IMR-90 (cell line): ENCODE data around the gene FAM120A. TPM values are rescaled to one million over a fixed set of nuclear protein-coding genes. Genes with fewer than 3 reads are reported as not detected.
A peak's percentile ranks its signal among the peaks of the same experiment; 100 is the strongest.

Source experiments
- ATAC-seq: fragments of 200-7000 bp; cut with Tn5 transposase; 2 replicates; pipeline ENCODE4 v1.9.1; 2020; ENCODE audit warnings: low read depth, mild to moderate bottlenecking, moderate library complexity
- BruUV-seq: library from RNA; stranded (reverse); fragments of 400-500 nt; replicated peaks from 2 replicates; lab custom pipeline; 2021; lab: Mats Ljungman, UMichigan
- CTCF ChIA-PET: fragments of 300-600 bp; formaldehyde crosslinking; extraction: SDS; loops from one replicate; lab custom pipeline; 2021; ENCODE audit warnings: antibody characterized with exemption; lab: Yijun Ruan, JAX
- POLR2A ChIA-PET: fragments of 300-600 bp; sonication (Branson Sonifier 250); formaldehyde crosslinking; loops from one replicate; lab custom pipeline; 2022; ENCODE audit warnings: antibody characterized with exemption; ENCODE audit not compliant: unreplicated experiment; lab: Charles Lee
- DNase-seq: peaks from one replicate; pipeline ENCODE4 v3.0.0; 2013
- H2AFZ ChIP-seq: replicated peaks from 2 replicates; pipeline ENCODE3; 2013; ENCODE audit warnings: low read length, mild to moderate bottlenecking; ENCODE audit not compliant: poor library complexity
- H2AK5ac ChIP-seq: 2 replicates; pipeline ENCODE4 v1.6.1; 2013; ENCODE audit warnings: low read depth, low read length, inconsistent platforms
- H2AK9ac ChIP-seq: replicated peaks from 2 replicates; pipeline ENCODE3; 2013; ENCODE audit warnings: mild to moderate bottlenecking, low read depth, low read length, moderate library complexity; ENCODE audit not compliant: poor library complexity
- H2BK120ac ChIP-seq: 2 replicates; pipeline ENCODE4 v1.6.1; 2013; ENCODE audit warnings: low read depth, low read length, inconsistent platforms
- H2BK15ac ChIP-seq: 3 replicates; pipeline ENCODE4 v1.6.1; 2013; ENCODE audit warnings: low read depth, low read length, inconsistent platforms
- H2BK20ac ChIP-seq: 2 replicates; pipeline ENCODE4 v1.6.1; 2013; ENCODE audit warnings: low read depth, mild to moderate bottlenecking, inconsistent platforms, low read length, moderate library complexity
- H2BK5ac ChIP-seq: 2 replicates; pipeline ENCODE4 v1.6.1; 2013; ENCODE audit warnings: mild to moderate bottlenecking, low read depth, low read length, inconsistent platforms; ENCODE audit not compliant: poor library complexity, severe bottlenecking
- H3K14ac ChIP-seq: replicated peaks from 2 replicates; pipeline ENCODE4 v1.6.1; 2013; ENCODE audit warnings: low read depth, low read length, inconsistent platforms
- H3K18ac ChIP-seq: 2 replicates; pipeline ENCODE4 v1.6.1; 2013; ENCODE audit warnings: low read depth, low read length, control low read depth
- H3K23ac ChIP-seq: 2 replicates; pipeline ENCODE4 v1.6.1; 2013; ENCODE audit warnings: low read depth, low read length, inconsistent platforms
- H3K27ac ChIP-seq: 2 replicates; pipeline ENCODE4 v1.5.1; 2013; ENCODE audit warnings: mild to moderate bottlenecking, control low read depth, low read length; ENCODE audit not compliant: insufficient read depth
- H3K27me3 ChIP-seq: 2 replicates; pipeline ENCODE4 v1.6.1; 2013; ENCODE audit warnings: low read length; ENCODE audit not compliant: control insufficient read depth, insufficient read depth
- H3K36me3 ChIP-seq: 2 replicates; pipeline ENCODE4 v1.6.1; 2013; ENCODE audit warnings: low read length, mixed read lengths; ENCODE audit not compliant: control insufficient read depth, insufficient read depth
- H3K4ac ChIP-seq: 2 replicates; pipeline ENCODE4 v1.6.1; 2013; ENCODE audit warnings: low read depth, low read length, inconsistent platforms
- H3K4me1 ChIP-seq: 2 replicates; pipeline ENCODE4 v1.6.1; 2013; ENCODE audit warnings: low read length, mixed read lengths; ENCODE audit not compliant: control insufficient read depth, insufficient read depth
- H3K4me2 ChIP-seq: 2 replicates; pipeline ENCODE4 v1.6.1; 2013; ENCODE audit warnings: low read depth, mild to moderate bottlenecking, control low read depth, low read length, moderate library complexity
- H3K4me3 ChIP-seq: 2 replicates; pipeline ENCODE4 v1.5.1; 2013; ENCODE audit warnings: low read depth, mild to moderate bottlenecking, control low read depth, low read length, moderate library complexity; ENCODE audit not compliant: insufficient read depth
- H3K56ac ChIP-seq: 2 replicates; pipeline ENCODE4 v1.6.1; 2013; ENCODE audit warnings: low read length, inconsistent platforms; ENCODE audit not compliant: insufficient read depth; ENCODE audit errors: extremely low read depth
- H3K79me1 ChIP-seq, 2 experiments: 2 replicates each; pipeline ENCODE4 v1.6.1; 2013; ENCODE audit warnings: low read length in 2 of 2, inconsistent platforms in 1 of 2, low read depth in 1 of 2
- H3K9ac ChIP-seq: 2 replicates; pipeline ENCODE4 v1.6.1; 2013; ENCODE audit warnings: low read depth, low read length, control low read depth
- H3K9me1 ChIP-seq: 2 replicates; pipeline ENCODE4 v1.6.1; 2013; ENCODE audit warnings: low read length, inconsistent platforms; ENCODE audit not compliant: insufficient read depth
- H3K9me3 ChIP-seq: 2 replicates; pipeline ENCODE4 v1.6.1; 2013; ENCODE audit warnings: low read length; ENCODE audit not compliant: control insufficient read depth, insufficient read depth
- H4K20me1 ChIP-seq: 2 replicates; pipeline ENCODE4 v1.6.1; 2013; ENCODE audit warnings: low read length, inconsistent platforms; ENCODE audit not compliant: insufficient read depth
- H4K5ac ChIP-seq: 2 replicates; pipeline ENCODE4 v1.6.1; 2013; ENCODE audit warnings: mild to moderate bottlenecking, low read depth, low read length, control low read depth
- H4K8ac ChIP-seq, 2 experiments: 2 replicates each; pipeline ENCODE4 v1.6.1; 2013; ENCODE audit warnings: low read depth in 2 of 2, low read length in 2 of 2, control low read depth in 1 of 2, inconsistent platforms in 1 of 2
- H4K91ac ChIP-seq: 2 replicates; pipeline ENCODE4 v1.6.1; 2013; ENCODE audit warnings: low read depth, low read length, inconsistent platforms; ENCODE audit not compliant: insufficient read depth
- BHLHE40 ChIP-seq: fragments of 150-350 bp; IDR thresholded peaks from 2 replicates; pipeline ENCODE4 v1.6.1; 2016; ENCODE audit warnings: mild to moderate bottlenecking, low read depth, low read length
- CEBPB ChIP-seq: IDR thresholded peaks from 2 replicates; pipeline ENCODE4 v1.6.1; 2012; ENCODE audit warnings: low read depth, low read length, improper control_type of control experiment
- CHD1 ChIP-seq: IDR thresholded peaks from 2 replicates; pipeline ENCODE4 v1.6.1; 2012; ENCODE audit warnings: low read depth, low read length, improper control_type of control experiment
- ELK1 ChIP-seq: fragments of 150-350 bp; IDR thresholded peaks from 2 replicates; pipeline ENCODE4 v1.6.1; 2016; ENCODE audit warnings: low read depth, mild to moderate bottlenecking, low read length, moderate library complexity, borderline replicate concordance
- FOS ChIP-seq: fragments of 150-350 bp; IDR thresholded peaks from 2 replicates; pipeline ENCODE4 v1.6.1; 2016; ENCODE audit warnings: low read depth, low read length
- MAFK ChIP-seq: IDR thresholded peaks from 2 replicates; pipeline ENCODE4 v1.6.1; 2012; ENCODE audit warnings: low read depth, low read length, improper control_type of control experiment
- NFE2L2 ChIP-seq: fragments of 150-350 bp; IDR thresholded peaks from 2 replicates; pipeline ENCODE4 v1.6.1; 2016; ENCODE audit warnings: low read depth, mild to moderate bottlenecking, low read length
- POLR2A ChIP-seq: IDR thresholded peaks from 2 replicates; pipeline ENCODE4 v1.6.1; 2012; ENCODE audit warnings: mild to moderate bottlenecking, low read depth, low read length
- RAD21 ChIP-seq: IDR thresholded peaks from 2 replicates; pipeline ENCODE4 v1.6.1; 2012; ENCODE audit warnings: low read length, improper control_type of control experiment
- RCOR1 ChIP-seq: IDR thresholded peaks from 2 replicates; pipeline ENCODE4 v1.6.1; 2012; ENCODE audit warnings: mild to moderate bottlenecking, low read length, improper control_type of control experiment; ENCODE audit not compliant: insufficient replicate concordance
- RFX5 ChIP-seq: IDR thresholded peaks from 2 replicates; pipeline ENCODE4 v1.8.0; 2012; ENCODE audit warnings: low read depth, mild to moderate bottlenecking, low read length, moderate library complexity
- SMC3 ChIP-seq: fragments of 150-350 bp; IDR thresholded peaks from 2 replicates; pipeline ENCODE4 v1.6.1; 2016; ENCODE audit warnings: low read depth, mild to moderate bottlenecking, antibody characterized with exemption, low read length, moderate library complexity
- WGBS, 2 experiments: methylation state at CpG; one replicate each; pipeline versions ENCODE4 v1.1.5 to v1.1.7; 2013; ENCODE audit warnings: missing lambda C conversion rate in 2 of 2; ENCODE audit not compliant: insufficient read length in 1 of 2; ENCODE audit errors: extremely low coverage in 2 of 2; 5-methylcytosine and 5-hydroxymethylcytosine counted together
- dilution Hi-C: fragments of 300-500 bp; cut with HindIII; formaldehyde crosslinking; loops from one replicate; pipeline ENCODE4 v1.14.3; 2018; ENCODE audit warnings: low sequenced_read_pairs; ENCODE audit not compliant: unreplicated experiment
- in situ Hi-C: fragments of 300-500 bp; cut with MboI; formaldehyde crosslinking; loops from 3 replicates; pipeline ENCODE4 v1.14.3; 2019; ENCODE audit warnings: low sequenced_read_pairs, inconsistent platforms, mixed read lengths
- intact Hi-C: fragments of 100-400 bp; cut with micrococcal nuclease; formaldehyde crosslinking; loops from 2 replicates; pipeline ENCODE4 v1.10.0; 2022
- polyA plus RNA-seq, 3 experiments: library from polyadenylated mRNA; depleted of rRNA; stranded (reverse); fragments of >200 nt; gene quantifications; 2 replicates each; pipeline ENCODE4 v1.2.3, GENCODE V29; 2012; ENCODE audit warnings: low replicate concordance in 1 of 3
- total RNA-seq: library from RNA; depleted of rRNA; stranded (reverse); fragments of >200 nt; gene quantifications from 2 replicates; pipeline ENCODE4 v1.2.3, GENCODE V29; 2012
- TF ChIP-seq, protein P1 (sequence below): fragments of 150-350 bp; IDR thresholded peaks from 2 replicates; pipeline ENCODE4 v1.6.1; 2017; ENCODE audit warnings: mild to moderate bottlenecking, antibody characterized with exemption, low read length, low read depth
- TF ChIP-seq, protein P2 (sequence below): conservative IDR thresholded peaks from 2 replicates; pipeline ENCODE4 v1.5.1; 2012; ENCODE audit warnings: mild to moderate bottlenecking, low read depth, low read length, improper control_type of control experiment

The FAM120A gene
- total and polyA plus RNA-seq, 2 of the 4 experiments (the other 2 are of a cell fraction): 61.6 to 75.1 TPM

DNA sequence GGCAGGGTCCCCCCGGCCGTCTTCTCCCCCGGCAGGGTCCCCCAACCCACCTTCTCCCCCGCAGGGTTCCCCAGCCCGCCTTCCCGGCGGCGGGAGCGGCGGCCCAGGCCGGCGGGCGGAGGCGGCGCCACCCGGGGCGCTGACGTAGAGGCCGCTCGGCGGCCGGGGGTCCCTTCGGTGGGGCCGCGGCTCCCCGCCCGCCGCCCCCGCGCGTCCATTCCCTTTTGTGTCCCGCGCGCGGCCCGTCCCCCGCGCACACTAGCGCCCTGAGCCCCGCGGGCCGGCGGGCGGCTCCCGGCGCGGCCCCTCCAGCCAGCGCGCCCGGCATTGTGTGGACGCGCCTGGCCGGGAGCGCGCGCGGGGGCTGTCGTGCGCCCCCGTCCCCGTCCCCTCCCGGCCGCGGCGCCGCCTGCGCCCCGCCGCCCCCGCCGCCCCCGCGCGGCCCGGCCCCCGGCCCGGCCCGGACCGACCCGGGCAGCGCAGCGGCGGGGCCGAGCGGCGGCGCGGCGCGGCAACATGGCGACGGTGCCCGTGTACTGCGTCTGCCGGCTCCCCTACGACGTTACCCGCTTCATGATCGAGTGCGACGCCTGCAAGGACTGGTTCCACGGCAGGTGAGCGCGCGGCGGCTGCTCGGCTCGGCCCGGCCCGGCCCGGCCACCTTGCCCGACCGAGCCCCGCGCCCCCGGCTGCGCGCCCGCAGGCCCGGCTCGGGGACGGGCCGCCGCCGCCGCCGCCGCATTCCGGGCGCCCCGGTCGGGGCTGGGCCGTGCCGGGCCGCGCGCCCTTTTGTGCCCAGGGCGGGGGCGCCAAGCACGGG lies 125.0 kb downstream of the FAM120A start, which contains the start of gene PHF2:
TSS of gene PHF2 (plus strand) at position 327 of the 820 bp plus-strand sequence. CDS start at position 517, 190 bp downstream.
- intact Hi-C loops (loop anchor here (5.0 kb wide), 1 partner anchor 91 kb away; no protein-coding TSS in a partner anchor), in situ Hi-C loops (no loop called here), dilution Hi-C loops (no loop called here)
- ATAC-seq (peak; percentile 53), DNase-seq (no peak)
- peak within 1 kb of the TSS; percentile 84 for H2AK5ac ChIP-seq
- peak within 1 kb of the TSS; percentile 52 for H3K4me3 ChIP-seq
- peak within 1 kb of the TSS; percentile 87 for H3K56ac ChIP-seq
- POLR2A ChIA-PET: interaction anchor here (0.6 kb wide), 1 partner anchor 10 kb away, joined by 3 read pairs; no protein-coding TSS in a partner anchor
- no peaks in the 10 kb centered on the region for H3K27me3 ChIP-seq
- peaks cover 18% of the 10 kb centered on the region for H3K9me1 ChIP-seq
- peak within 1 kb of the TSS; percentile 79 to 95 for H4K8ac ChIP-seq
- peak within 1 kb of the TSS; percentile 79 for H2BK5ac ChIP-seq
- H3K4me2 ChIP-seq: peak within 1 kb of the TSS; percentile 98
- H2AFZ ChIP-seq: peak within 1 kb of the TSS; percentile 98
- no peak within 1 kb of the TSS for H2BK20ac ChIP-seq
- no peaks in the 10 kb centered on the region for H3K36me3 ChIP-seq
- H3K79me1 ChIP-seq: peaks cover 21 to 64% of the 10 kb centered on the region in 2 experiments
- H4K20me1 ChIP-seq: peaks cover 36% of the 10 kb centered on the region
- peak within 1 kb of the TSS; percentile 96 for H3K23ac ChIP-seq
- no peak within 1 kb of the TSS for H2BK15ac ChIP-seq
- peak within 1 kb of the TSS; percentile 83 for H3K4ac ChIP-seq
- H4K5ac ChIP-seq: peak within 1 kb of the TSS; percentile 74
- CTCF ChIA-PET: no interaction called here
- H2AK9ac ChIP-seq: peak within 1 kb of the TSS; percentile 90
- peak within 1 kb of the TSS; percentile 66 for H4K91ac ChIP-seq
- H3K14ac ChIP-seq: peak within 1 kb of the TSS; percentile 89
- peak within 1 kb of the TSS; percentile 92 for H3K9ac ChIP-seq
- peaks cover 26% of the 10 kb centered on the region for H3K4me1 ChIP-seq
- 0% methylated on average over 4 of the region's 140 CpGs; no CpG with 5 or more reads in 1 of the 2 experiments for WGBS, 2 experiments
- H3K9me3 ChIP-seq: no peaks in the 10 kb centered on the region
- H3K18ac ChIP-seq: peak within 1 kb of the TSS; percentile 33; the same call in 1 of the 2 replicates
- no TSS peak for BruUV-seq
- peak within 1 kb of the TSS; percentile 77 for H3K27ac ChIP-seq
- 0 out of 2 replicates have a peak within 1 kb of the TSS, but pooled peaks have one; percentile 14 for H2BK120ac ChIP-seq
- TF ChIP-seq, protein P1, sequence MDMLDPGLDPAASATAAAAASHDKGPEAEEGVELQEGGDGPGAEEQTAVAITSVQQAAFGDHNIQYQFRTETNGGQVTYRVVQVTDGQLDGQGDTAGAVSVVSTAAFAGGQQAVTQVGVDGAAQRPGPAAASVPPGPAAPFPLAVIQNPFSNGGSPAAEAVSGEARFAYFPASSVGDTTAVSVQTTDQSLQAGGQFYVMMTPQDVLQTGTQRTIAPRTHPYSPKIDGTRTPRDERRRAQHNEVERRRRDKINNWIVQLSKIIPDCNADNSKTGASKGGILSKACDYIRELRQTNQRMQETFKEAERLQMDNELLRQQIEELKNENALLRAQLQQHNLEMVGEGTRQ: no peak
- TF ChIP-seq RAD21: no peak
- TF ChIP-seq ELK1: no peak
- no peak for TF ChIP-seq RCOR1
- TF ChIP-seq CEBPB: no peak
- no peak for TF ChIP-seq NFE2L2
- no peak for TF ChIP-seq MAFK
- TF ChIP-seq BHLHE40: no peak
- no peak for TF ChIP-seq RFX5
- TF ChIP-seq POLR2A: no peak
- TF ChIP-seq CHD1: no peak
- no peak for TF ChIP-seq FOS
- TF ChIP-seq, protein P2, sequence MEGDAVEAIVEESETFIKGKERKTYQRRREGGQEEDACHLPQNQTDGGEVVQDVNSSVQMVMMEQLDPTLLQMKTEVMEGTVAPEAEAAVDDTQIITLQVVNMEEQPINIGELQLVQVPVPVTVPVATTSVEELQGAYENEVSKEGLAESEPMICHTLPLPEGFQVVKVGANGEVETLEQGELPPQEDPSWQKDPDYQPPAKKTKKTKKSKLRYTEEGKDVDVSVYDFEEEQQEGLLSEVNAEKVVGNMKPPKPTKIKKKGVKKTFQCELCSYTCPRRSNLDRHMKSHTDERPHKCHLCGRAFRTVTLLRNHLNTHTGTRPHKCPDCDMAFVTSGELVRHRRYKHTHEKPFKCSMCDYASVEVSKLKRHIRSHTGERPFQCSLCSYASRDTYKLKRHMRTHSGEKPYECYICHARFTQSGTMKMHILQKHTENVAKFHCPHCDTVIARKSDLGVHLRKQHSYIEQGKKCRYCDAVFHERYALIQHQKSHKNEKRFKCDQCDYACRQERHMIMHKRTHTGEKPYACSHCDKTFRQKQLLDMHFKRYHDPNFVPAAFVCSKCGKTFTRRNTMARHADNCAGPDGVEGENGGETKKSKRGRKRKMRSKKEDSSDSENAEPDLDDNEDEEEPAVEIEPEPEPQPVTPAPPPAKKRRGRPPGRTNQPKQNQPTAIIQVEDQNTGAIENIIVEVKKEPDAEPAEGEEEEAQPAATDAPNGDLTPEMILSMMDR: no peak
- TF ChIP-seq SMC3: no peak
